Transverse colon (tissue), 4 donors: ENCODE measurements around the gene GPRASP2.

ENCODE experiments used
- CTCF ChIP-seq, 5 experiments: fragments of 200-600 bp in 3 of 5; fragments of 450-650 bp in 2 of 5; sonication (generic) in 3 of 5; IDR thresholded peaks; 1 replicate in 2 of 5; 2 replicates in 3 of 5; pipeline ENCODE4 v1.5.1; 2016 to 2017; ENCODE audit warnings: antibody characterized with exemption in 5 of 5, inconsistent platforms in 3 of 5, mild to moderate bottlenecking in 2 of 5, moderate library complexity in 1 of 5
- POLR2AphosphoS5 ChIP-seq, 3 donors: sonication (generic); formaldehyde crosslinking; IDR thresholded peaks; one replicate each; pipeline ENCODE4 v1.6.1; 2016; ENCODE audit warnings: antibody characterized with exemption in 3 of 3

GRCh38 chrX:102723456-102723855 lies 11.2 kb downstream of the GPRASP2 start:
- TF ChIP-seq POLR2AphosphoS5 (IDR thresholded peaks at IDR 0.05), result no peak
- TF ChIP-seq CTCF (IDR thresholded peaks at IDR 0.05), result no peak
